Stimulated activated CD4-positive, alpha-beta T cell treated with anti-CD3 and anti-CD28 coated beads, Interleukin-1b, Interleukin-23, amount 100 ng/mL, for 24 hours (primary cell): ENCODE data around the gene CDX1.

ENCODE experiments used
- DNase-seq, 4 experiments: peaks; one replicate each; pipeline ENCODE4 v3.0.0-alpha.2; 2020; ENCODE audit warnings: low read depth in 4 of 4, low spot score in 1 of 4

CDX1 gene

GRCh38 chr5:150181027-150181426 lies 14.4 kb downstream of the CDX1 start:
- no peak for DNase-seq

GRCh38 chr5:150181766-150182545 lies 15.4 kb downstream of the CDX1 start:
- DNase-seq = no peak

GRCh38 chr5:150182774-150183173 lies 16.2 kb downstream of the CDX1 start:
- DNase-seq = no peak

GRCh38 chr5:150183436-150183835 lies 16.9 kb downstream of the CDX1 start:
- no peak for DNase-seq

- DNase-seq = no peak
Measured at GRCh38 chr5:150184006-150184405, 17.4 kb downstream of the CDX1 start.

GRCh38 chr5:150184990-150185912 lies 18.7 kb downstream of the CDX1 start:
- DNase-seq = no peak

- no peak for DNase-seq
Measured at GRCh38 chr5:150186137-150186536, 19.6 kb downstream of the CDX1 start.

GRCh38 chr5:150186897-150187296 lies 20.3 kb downstream of the CDX1 start:
- no peak for DNase-seq

GRCh38 chr5:150188146-150188842 lies 21.7 kb downstream of the CDX1 start:
- DNase-seq = no peak

- DNase-seq = no peak
Measured at GRCh38 chr5:150189326-150189725, 22.7 kb downstream of the CDX1 start.

GRCh38 chr5:150189728-150190502 lies 23.3 kb downstream of the CDX1 start, which contains the start of gene SLC6A7:
Gene SLC6A7 (plus strand): TSS chr5:150190062. CDS start chr5:150190328, 266 bp downstream.
- no peak for DNase-seq

- no peak for DNase-seq
Measured at GRCh38 chr5:150190503-150190979, 24.0 kb downstream of the CDX1 start.

GRCh38 chr5:150190987-150191386 lies 24.4 kb downstream of the CDX1 start:
- DNase-seq = no peak

- DNase-seq = no peak
Measured at GRCh38 chr5:150192462-150192861, 25.9 kb downstream of the CDX1 start.

GRCh38 chr5:150195736-150196485 lies 29.3 kb downstream of the CDX1 start:
- DNase-seq = no peak

- DNase-seq = no peak
Measured at GRCh38 chr5:150196514-150196913, 29.9 kb downstream of the CDX1 start.

GRCh38 chr5:150196986-150197385 lies 30.4 kb downstream of the CDX1 start:
- no peak for DNase-seq

GRCh38 chr5:150197476-150197875 lies 30.9 kb downstream of the CDX1 start:
- DNase-seq = no peak

GRCh38 chr5:150202501-150202900 lies 35.9 kb downstream of the CDX1 start:
- DNase-seq = no peak
